ENCODE measurements around the gene ANKRD24.
A peak's percentile ranks its signal among the peaks of the same experiment; 100 is the strongest.
"Not testable (repeated sequence)": the region's sequence is repeated elsewhere in the genome, so short reads cannot be mapped to it uniquely, and the experiment has no call there.

The ANKRD24 gene

DNA sequence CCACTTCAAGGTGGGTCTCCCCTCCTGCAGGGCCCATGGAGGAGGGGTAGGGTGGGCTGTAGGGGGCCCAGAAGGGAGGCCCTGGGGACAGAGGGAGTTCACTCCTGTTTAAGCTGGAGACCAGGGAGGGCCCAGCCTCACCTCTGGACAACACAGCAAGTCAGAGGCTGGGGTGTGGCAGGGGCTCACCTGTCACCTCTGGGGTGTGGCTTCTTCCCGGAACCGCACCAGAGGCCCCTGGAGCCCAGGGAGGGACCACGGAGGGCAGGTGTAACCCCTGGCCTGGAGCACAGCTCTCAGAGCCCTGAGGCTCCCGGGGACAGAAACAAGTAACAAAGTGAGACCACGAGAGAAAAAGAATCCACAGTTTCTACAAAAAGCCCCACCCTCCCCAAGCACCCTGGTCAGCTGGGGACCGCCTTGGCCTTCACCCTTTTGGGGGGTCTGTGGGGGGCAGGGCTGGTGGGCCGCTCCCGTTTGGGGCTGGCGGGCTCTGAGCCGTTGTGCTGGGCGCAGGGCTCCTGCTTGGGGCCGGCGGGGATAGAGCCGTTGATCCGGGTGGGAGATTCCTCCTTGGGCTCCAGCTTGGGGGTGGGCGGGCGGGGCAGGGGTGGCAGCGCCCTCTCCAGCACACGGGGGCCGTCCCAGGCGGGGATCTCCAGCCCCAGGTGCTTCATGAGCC lies 8.1 kb upstream of the ANKRD24 start:
- no peak for DNase-seq

GRCh38 chr19:4174895-4175668 lies 7.4 kb upstream of the ANKRD24 start:
- DNase-seq = no peak

DNA sequence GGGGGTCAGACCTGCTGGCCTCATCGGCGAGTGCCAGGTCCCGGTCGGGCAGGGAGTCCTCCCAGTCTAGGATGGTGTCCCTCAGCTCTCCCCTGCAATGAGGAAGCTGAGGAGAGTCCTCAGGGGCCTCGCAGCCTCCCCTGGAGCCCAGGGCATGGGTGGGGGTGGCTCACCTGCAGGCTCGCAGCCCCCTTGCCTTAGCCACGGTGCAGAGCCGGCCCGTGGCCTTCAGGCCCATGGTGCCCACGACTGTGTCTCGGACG lies 6.9 kb upstream of the ANKRD24 start:
- DNase-seq = no peak

DNA sequence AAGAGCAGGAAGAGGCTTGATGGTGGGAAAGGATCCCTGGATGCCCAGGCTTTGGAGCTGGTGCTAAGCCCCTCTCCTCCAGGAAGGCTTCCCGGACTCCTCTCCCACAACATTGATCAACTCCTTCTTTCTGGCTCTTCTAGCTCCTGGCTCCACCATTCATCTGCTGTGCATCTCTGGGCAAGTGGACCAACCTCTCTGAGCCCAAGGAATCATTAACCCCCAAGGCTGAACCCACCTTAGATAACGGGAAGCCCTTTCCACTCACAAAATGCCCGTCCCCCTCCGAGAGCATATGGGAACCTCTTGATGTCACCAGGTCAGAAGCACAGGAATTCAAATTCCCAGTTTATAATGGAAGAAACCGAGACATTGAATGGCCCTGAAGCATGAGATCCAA lies 5.3 kb upstream of the ANKRD24 start:
- DNase-seq = no peak

- DNase-seq = no peak
Measured at GRCh38 chr19:4178990-4179389, 3.5 kb upstream of the ANKRD24 start.

DNA sequence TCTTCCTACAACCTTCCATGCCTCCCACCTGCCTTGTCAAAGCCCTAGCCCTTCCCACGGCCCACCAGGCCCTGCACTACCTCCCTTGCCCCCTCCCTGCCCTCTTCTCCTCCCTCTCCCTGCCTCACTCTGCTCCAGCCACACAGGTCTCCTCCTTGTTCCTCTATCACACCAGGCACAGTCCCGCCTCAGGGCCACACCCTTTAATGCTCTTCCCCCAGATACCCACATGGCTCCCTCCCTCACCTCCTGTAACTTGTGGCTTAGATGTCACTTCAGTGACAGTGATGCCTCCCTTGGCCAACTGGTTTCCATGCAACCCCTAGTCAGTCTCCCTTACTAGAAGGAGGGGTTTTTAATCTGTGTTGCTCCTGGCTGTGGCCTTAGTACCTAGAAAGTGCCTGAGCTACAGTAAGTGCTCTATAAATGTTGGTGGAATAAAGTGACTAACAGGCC lies 1.4 kb upstream of the ANKRD24 start:
- no peak for DNase-seq

DNA sequence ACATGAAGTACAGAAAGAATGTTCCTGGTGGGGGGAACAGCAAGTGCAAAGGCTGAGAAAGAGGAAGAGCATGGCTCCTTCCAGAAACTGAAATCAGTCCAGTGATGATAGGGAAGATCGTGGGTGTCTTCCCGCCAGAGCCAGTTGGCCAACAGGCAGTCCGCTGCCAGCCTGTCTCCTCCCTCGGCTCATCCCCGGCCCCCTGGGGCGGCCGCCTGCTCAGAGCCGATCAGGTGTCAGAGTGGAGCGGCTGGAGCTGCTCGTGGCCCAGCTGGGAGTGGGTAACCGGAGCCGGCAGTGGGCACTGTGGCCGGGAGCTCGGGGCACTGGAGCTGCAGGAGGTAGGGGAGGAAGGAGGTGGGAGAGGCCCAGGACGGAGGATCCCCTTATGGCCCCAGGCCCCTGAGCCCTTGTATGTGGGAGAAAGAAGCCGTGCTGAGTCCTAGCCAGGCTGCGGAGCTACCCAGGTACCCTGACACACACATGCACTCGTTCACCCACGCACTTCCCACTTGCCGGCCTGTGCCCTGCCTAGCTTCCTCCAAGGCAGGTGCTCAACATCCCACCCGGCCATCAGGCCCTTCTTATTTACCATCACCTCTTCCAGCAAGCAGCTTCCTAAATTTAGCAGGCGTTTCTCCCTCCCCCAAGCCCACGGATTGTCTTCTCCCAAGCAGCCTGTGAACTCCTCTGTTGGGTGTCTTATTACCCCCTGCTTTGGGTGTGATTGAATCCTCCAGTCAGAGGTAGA lies 1.7 kb downstream of the ANKRD24 start:
- DNase-seq = no peak

- no peak for DNase-seq
Measured at GRCh38 chr19:4184718-4185352, 2.3 kb downstream of the ANKRD24 start.

DNA sequence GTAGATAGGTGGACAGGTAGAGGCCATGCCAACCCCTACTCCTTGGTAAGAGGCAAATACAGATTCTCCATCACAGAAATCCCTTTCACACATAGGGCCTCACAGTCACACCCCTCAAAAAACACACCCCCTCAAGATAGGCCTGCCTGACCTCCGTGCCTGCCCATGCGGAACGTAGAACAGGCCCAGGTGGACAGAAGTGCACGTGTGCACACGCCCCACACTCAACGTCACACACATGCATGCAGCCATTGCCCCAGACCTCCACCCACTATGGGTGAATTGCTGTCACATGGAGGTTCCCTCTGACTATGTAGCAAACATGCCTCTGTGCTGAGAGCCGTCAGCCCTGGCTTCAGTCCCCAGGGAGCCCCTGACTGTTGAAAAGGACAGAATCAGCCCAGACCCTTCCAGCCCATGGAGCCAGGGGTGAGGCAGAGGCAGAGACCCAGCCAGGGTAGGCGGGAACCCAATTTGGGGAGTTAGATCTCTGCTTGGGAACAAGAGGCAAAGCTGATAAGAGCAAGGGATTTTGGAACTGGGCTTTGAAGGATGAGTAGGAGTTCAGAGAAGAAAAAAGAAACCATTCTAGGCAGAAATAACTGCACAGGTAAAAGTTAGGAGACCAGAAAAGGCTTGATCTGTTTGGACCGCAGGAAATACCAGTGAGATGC lies 3.1 kb downstream of the ANKRD24 start:
- no peak for DNase-seq

GRCh38 chr19:4186087-4186993 lies 3.9 kb downstream of the ANKRD24 start:
- DNase-seq = peak; percentile 69 to 78

GRCh38 chr19:4187313-4188122 lies 5.0 kb downstream of the ANKRD24 start:
- no peak for DNase-seq

DNA sequence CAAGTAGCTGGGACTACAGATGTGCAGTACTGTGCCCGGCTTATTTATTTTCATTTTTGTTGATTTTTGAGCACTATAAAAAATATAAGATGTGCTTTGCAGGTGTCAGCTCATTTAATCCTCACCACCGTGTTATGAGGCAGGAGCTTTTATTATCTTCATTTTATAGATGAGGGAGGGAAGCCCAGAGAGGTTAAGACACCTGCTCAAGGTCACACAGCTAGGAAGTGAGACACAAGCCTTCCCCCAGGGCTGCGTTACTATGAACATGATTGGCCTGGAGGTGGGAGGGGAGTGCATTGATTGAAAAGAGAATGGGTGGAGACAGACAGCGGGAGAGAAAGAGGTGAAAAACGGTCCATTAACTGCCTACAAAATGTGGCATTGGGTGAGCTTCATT lies 7.2 kb downstream of the ANKRD24 start:
- no peak for DNase-seq

GRCh38 chr19:4192537-4192936 lies 10.0 kb downstream of the ANKRD24 start:
- DNase-seq = not testable (repeated sequence)

- DNase-seq = no peak
Measured at GRCh38 chr19:4194353-4194752, 11.9 kb downstream of the ANKRD24 start.

GRCh38 chr19:4196009-4196408 lies 13.5 kb downstream of the ANKRD24 start:
- no peak for DNase-seq

DNA sequence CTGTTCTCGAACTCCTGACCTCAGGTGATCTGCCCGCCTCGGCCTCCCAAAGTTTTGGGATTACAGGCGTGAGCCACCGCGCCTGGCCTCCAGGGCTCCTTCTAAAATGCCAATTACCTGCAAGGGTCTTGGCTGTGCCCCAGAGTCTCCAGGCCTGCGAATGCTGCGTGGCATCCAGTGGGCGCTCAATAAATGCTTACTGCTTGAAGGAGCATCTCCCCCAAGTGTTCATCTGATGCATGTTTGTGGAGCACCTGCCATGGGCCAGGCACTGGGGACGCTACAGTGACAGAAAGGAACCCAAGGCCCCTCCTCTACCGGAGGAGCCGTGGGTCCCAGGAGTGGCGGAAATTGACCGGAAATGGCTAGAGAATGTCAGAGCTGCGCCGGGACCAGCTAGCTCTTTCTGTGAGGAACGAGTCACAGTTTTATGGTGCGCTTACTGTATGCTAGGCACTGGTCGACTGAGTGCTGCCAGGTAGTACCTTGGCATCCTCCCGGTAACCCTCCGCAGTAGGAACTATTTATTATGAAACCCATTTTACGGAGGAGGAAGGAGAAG lies 14.2 kb downstream of the ANKRD24 start:
- DNase-seq = no peak

DNA sequence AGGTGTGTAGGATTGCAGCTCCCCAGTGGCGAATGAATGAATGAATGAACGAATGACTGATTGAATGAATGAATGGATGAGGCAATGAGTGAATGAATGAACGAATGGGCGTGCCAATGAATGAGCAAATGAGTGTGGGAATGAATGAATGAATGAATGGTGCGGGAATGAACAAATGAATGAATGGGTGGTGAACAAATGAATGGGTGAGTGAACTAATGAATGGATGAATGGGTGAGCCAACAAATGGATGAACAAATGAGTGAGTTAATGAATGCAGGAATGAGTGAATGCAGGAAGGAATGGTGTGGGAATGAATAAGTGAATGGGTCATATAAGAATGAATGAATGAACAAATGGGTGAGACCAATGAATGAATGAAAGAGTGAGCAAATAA lies 14.7 kb downstream of the ANKRD24 start:
- DNase-seq = no peak

- DNase-seq = no peak
Measured at GRCh38 chr19:4197625-4198466, 15.4 kb downstream of the ANKRD24 start.

DNA sequence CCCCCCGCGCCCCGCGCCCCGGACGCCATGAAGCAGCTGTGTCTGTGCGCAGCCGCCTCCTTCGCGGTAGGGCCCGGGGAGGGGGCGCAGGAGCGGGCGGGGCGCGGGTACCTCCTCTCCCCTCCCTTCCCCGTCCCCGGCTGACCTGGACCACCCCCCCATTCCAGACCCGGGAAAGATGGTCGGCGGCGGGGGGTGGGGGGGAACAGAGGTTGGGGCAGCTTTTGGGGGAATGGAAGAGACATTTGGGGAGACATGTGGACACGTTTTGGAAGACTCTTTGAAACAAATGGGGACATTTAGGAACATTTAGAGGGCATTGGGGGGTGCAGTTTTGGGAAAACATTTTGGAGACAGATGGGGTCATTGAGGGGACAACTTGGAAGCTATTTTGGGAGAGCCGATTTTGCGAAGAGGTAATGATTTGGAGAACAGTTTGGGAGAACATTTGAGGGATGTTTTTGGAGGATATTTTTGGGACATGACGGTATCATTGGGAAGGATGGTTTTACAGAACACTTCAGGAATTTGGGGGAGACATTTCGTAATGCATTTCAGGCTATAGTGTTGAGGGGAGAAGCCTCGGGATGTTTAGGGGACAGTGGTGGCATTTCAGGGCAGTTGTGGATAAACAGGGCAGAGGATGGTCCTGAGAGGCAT lies 16.1 kb downstream of the ANKRD24 start:
- no peak for DNase-seq

Data from CD4-positive, alpha-beta T cell treated with Interleukin-4 for 1 hour (primary cell).